ENCODE data around the gene PRUNE1. TPM values are rescaled to one million over a fixed set of nuclear protein-coding genes. Genes with fewer than 3 reads are reported as not detected.

Gene PRUNE1
- total and polyA plus RNA-seq, 2 of the 4 experiments (the other 2 are of a cell fraction), result 7.9 to 9.4 TPM

DNA sequence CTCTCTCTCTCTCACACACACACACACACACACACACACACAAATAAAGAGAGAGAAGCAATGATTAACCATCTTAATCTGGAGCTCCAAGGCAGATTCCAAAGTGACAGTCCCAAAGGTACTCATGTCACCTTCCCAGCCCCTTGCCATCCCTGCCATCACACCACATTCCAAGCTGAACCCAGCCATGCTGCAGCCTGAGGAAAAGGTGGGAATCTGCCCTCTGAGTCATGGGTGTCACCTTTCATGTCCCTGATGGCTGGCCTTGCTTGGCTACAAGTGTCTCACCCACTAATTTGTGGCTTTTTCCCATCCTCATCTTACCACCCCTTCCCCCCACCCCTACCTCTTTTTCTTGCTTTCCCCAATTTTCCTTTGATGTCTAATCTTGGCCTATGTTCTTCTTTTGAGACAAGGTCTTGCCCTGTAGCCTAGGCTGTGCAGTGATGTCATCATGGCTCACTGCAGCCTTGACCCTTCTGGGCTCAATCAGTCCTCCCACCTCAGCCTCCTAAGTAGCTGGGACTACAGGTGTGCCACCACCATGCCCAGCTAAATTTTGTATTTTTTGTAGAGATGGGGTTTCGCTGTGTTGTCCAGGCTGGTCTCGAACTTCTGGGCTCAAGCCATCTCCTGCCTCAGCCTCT is 22.9 kb upstream of the PRUNE1 start:
- H3K18ac ChIP-seq (ENCODE audit: low read depth, low read length), result no peak overlapping the region
- H3K56ac ChIP-seq (ENCODE audit: extremely low read depth, insufficient read depth, low read length), result no peak overlapping the region
- DNase-seq (no peak), ATAC-seq (ENCODE audit: low read depth) (no peak)
- H4K20me1 ChIP-seq (ENCODE audit: insufficient read depth, low read length), result no peaks in the 10 kb centered on the region
- WGBS, 2 experiments (ENCODE audit: extremely low coverage in 2 of 2, insufficient read length in 1 of 2), result 65% methylated on average over 2 of the region's 2 CpGs; no CpG with 5 or more reads in 1 of the 2 experiments
- no peak overlapping the region for H3K14ac ChIP-seq (replicated peaks; ENCODE audit: low read depth, low read length)
- H3K9me1 ChIP-seq (ENCODE audit: insufficient read depth, low read length), result peaks cover 3% of the 10 kb centered on the region; the same call in 1 of the 2 replicates
- TF ChIP-seq SMC3 (IDR thresholded peaks at IDR 0.05; ENCODE audit: low read depth, low read length) (no peak), RAD21 (IDR thresholded peaks at IDR 0.05; ENCODE audit: low read length) (no peak)
- TF ChIP-seq, protein P1, sequence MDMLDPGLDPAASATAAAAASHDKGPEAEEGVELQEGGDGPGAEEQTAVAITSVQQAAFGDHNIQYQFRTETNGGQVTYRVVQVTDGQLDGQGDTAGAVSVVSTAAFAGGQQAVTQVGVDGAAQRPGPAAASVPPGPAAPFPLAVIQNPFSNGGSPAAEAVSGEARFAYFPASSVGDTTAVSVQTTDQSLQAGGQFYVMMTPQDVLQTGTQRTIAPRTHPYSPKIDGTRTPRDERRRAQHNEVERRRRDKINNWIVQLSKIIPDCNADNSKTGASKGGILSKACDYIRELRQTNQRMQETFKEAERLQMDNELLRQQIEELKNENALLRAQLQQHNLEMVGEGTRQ (IDR thresholded peaks at IDR 0.05; ENCODE audit: low read depth, low read length), result no peak
- intact Hi-C loops (cut with micrococcal nuclease), result no loop called here
- no peak overlapping the region for H3K4ac ChIP-seq (ENCODE audit: low read depth, low read length)
- H3K27ac ChIP-seq (ENCODE audit: insufficient read depth, low read length), result no peak overlapping the region
- CTCF ChIA-PET, result interaction anchor here (0.9 kb wide), 1 partner anchor 11 kb away, joined by 3 read pairs; no protein-coding TSS in a partner anchor
- no peaks in the 10 kb centered on the region for H3K36me3 ChIP-seq (ENCODE audit: control insufficient read depth, insufficient read depth, low read length)
- no peaks in the 10 kb centered on the region for H3K9me3 ChIP-seq (ENCODE audit: control insufficient read depth, insufficient read depth, low read length)
- H2AK5ac ChIP-seq (ENCODE audit: low read depth, low read length), result no peak overlapping the region
- peak overlapping the region; percentile 66; the same call in 1 of the 2 replicates for H3K23ac ChIP-seq (ENCODE audit: low read depth, low read length)
- H3K4me1 ChIP-seq (ENCODE audit: control insufficient read depth, insufficient read depth, low read length), result peaks cover 10% of the 10 kb centered on the region; the same call in 1 of the 2 replicates
- H3K79me1 ChIP-seq (ENCODE audit: low read depth in 1 of 2, low read length in 2 of 2), result no peaks in the 10 kb centered on the region
- peak overlapping the region; percentile 61 for H2AK9ac ChIP-seq (replicated peaks; ENCODE audit: low read depth, low read length, poor library complexity)
- H2BK5ac ChIP-seq (ENCODE audit: low read depth, low read length, poor library complexity, severe bottlenecking), result no peak overlapping the region
- BruUV-seq (replicated peaks), result no TSS peak
- in situ Hi-C loops (cut with MboI; ENCODE audit: low sequenced_read_pairs), result no loop called here
- H3K4me2 ChIP-seq (ENCODE audit: low read depth, low read length), result no peak overlapping the region
- no peak overlapping the region for H4K8ac ChIP-seq (ENCODE audit: low read depth in 2 of 2, low read length in 2 of 2)
- dilution Hi-C loops (cut with HindIII; ENCODE audit: low sequenced_read_pairs, unreplicated experiment), result no loop called here
- H2BK15ac ChIP-seq (ENCODE audit: low read depth, low read length), result no peak overlapping the region
- no peak overlapping the region for H3K4me3 ChIP-seq (ENCODE audit: insufficient read depth, low read depth, low read length)
- H3K27me3 ChIP-seq (ENCODE audit: control insufficient read depth, insufficient read depth, low read length), result peaks cover 6% of the 10 kb centered on the region; the same call in 1 of the 2 replicates
- POLR2A ChIA-PET (ENCODE audit: unreplicated experiment), result no interaction called here
- H2AFZ ChIP-seq (replicated peaks; ENCODE audit: low read length, poor library complexity), result no peak overlapping the region
- H2BK20ac ChIP-seq (ENCODE audit: low read depth, low read length), result no peak overlapping the region
- no peak overlapping the region for H3K9ac ChIP-seq (ENCODE audit: low read depth, low read length)
- no peak overlapping the region for H4K5ac ChIP-seq (ENCODE audit: low read depth, low read length)
- no peak overlapping the region for H2BK120ac ChIP-seq (ENCODE audit: low read depth, low read length)
- H4K91ac ChIP-seq (ENCODE audit: insufficient read depth, low read depth, low read length), result no peak overlapping the region

Measured in IMR-90 (cell line).